Neural cell (in vitro differentiated cells): Measurements from ENCODE around the gene KCNK15. TPM values are rescaled to one million over a fixed set of nuclear protein-coding genes. Genes with fewer than 3 reads are reported as not detected.

ENCODE experiments used
- H2AFZ ChIP-seq: fragments of 200-600, 300-800 bp; sonication (generic), shearing (Covaris generic); 2 replicates; pipeline ENCODE4 v1.6.0; 2014; ENCODE audit warnings: low read depth, mild to moderate bottlenecking, antibody characterized with exemption, low read length, moderate library complexity
- H3F3A ChIP-seq: fragments of 200-600 bp; shearing (Covaris generic); 2 replicates; pipeline ENCODE4 v1.6.1; 2016; ENCODE audit warnings: mild to moderate bottlenecking, moderate library complexity, mixed read lengths, antibody characterized with exemption, low read length; ENCODE audit not compliant: insufficient read depth, poor library complexity, severe bottlenecking
- H3K27ac ChIP-seq: fragments of 200-600, 300-800 bp; sonication (generic), shearing (Covaris generic); 2 replicates; pipeline ENCODE4 v1.5.1; 2014; ENCODE audit warnings: mild to moderate bottlenecking, low read length, moderate library complexity
- H3K27me3 ChIP-seq: fragments of 300-800, 200-600 bp; sonication (generic), shearing (Covaris generic); 2 replicates; pipeline ENCODE4 v1.6.0; 2014; ENCODE audit warnings: mild to moderate bottlenecking, low read depth, low read length, moderate library complexity; ENCODE audit not compliant: insufficient read depth
- H3K36me3 ChIP-seq: fragments of 300-800, 200-600 bp; sonication (generic), shearing (Covaris generic); 2 replicates; pipeline ENCODE4 v1.5.1; 2014; ENCODE audit warnings: mild to moderate bottlenecking, antibody characterized with exemption, low read length, moderate library complexity; ENCODE audit not compliant: insufficient read depth
- H3K4me2 ChIP-seq: fragments of 300-800, 200-600 bp; sonication (generic), shearing (Covaris generic); 2 replicates; pipeline ENCODE4 v1.6.0; 2014; ENCODE audit warnings: mild to moderate bottlenecking, low read length
- H3K4me3 ChIP-seq: fragments of 300-800, 200-600 bp; sonication (generic), shearing (Covaris generic); 2 replicates; pipeline ENCODE4 v1.5.1; 2014; ENCODE audit warnings: mild to moderate bottlenecking, low read length, moderate library complexity
- H3K79me2 ChIP-seq: fragments of 200-600 bp; shearing (Covaris generic); replicated peaks from 2 replicates; pipeline ENCODE4 v1.6.0; 2014; ENCODE audit warnings: mild to moderate bottlenecking, low read length, moderate library complexity; ENCODE audit not compliant: insufficient read depth
- H3K9ac ChIP-seq: fragments of 300-800, 200-600 bp; sonication (generic), shearing (Covaris generic); 2 replicates; pipeline ENCODE4 v1.6.1; 2016; ENCODE audit warnings: mild to moderate bottlenecking, low read length, mixed read lengths
- H3K9me2 ChIP-seq: fragments of 200-600 bp; shearing (Covaris generic); 2 replicates; pipeline ENCODE4 v1.6.1; 2016; ENCODE audit warnings: mild to moderate bottlenecking, low read length, mixed read lengths; ENCODE audit not compliant: insufficient read depth
- H3K9me3 ChIP-seq: fragments of 200-600, 300-800 bp; sonication (generic), shearing (Covaris generic); 2 replicates; pipeline ENCODE4 v1.6.1; 2016; ENCODE audit warnings: mild to moderate bottlenecking, mixed run types, low read length, moderate library complexity, mixed read lengths
- H4K20me1 ChIP-seq: fragments of 200-600 bp; shearing (Covaris generic); 2 replicates; pipeline ENCODE4 v1.6.1; 2016; ENCODE audit warnings: mild to moderate bottlenecking, mixed run types; ENCODE audit not compliant: insufficient read depth
- EP300 ChIP-seq: fragments of 450-650 bp; conservative IDR thresholded peaks from 2 replicates; pipeline ENCODE4 v1.6.1; 2014; ENCODE audit warnings: antibody characterized with exemption, mild to moderate bottlenecking, moderate library complexity; ENCODE audit not compliant: poor library complexity, severe bottlenecking
- EZH2 ChIP-seq: fragments of 200-600, 300-800 bp; shearing (Covaris generic), sonication (generic); IDR thresholded peaks from 2 replicates; pipeline ENCODE4 v1.6.1; 2014; ENCODE audit warnings: antibody characterized with exemption, low read length, borderline replicate concordance, mild to moderate bottlenecking; ENCODE audit not compliant: insufficient read depth, poor library complexity, severe bottlenecking
- MXI1 ChIP-seq: fragments of 450-650 bp; conservative IDR thresholded peaks from 2 replicates; pipeline ENCODE4 v1.6.1; 2014; ENCODE audit warnings: antibody characterized with exemption, mild to moderate bottlenecking; ENCODE audit not compliant: poor library complexity, severe bottlenecking
- POLR2AphosphoS5 ChIP-seq: IDR thresholded peaks from 2 replicates; pipeline ENCODE4 v1.6.1; 2012
- RAD21 ChIP-seq: fragments of 450-650 bp; conservative IDR thresholded peaks from 2 replicates; pipeline ENCODE4 v1.6.1; 2014; ENCODE audit warnings: antibody characterized with exemption, mild to moderate bottlenecking, moderate library complexity
- REST ChIP-seq: IDR thresholded peaks from 2 replicates; pipeline ENCODE4 v1.6.1; 2012; ENCODE audit warnings: borderline replicate concordance
- SMC3 ChIP-seq: fragments of 450-650 bp; conservative IDR thresholded peaks from 2 replicates; pipeline ENCODE4 v1.6.1; 2014; ENCODE audit warnings: antibody characterized with exemption, mild to moderate bottlenecking, moderate library complexity; ENCODE audit not compliant: poor library complexity
- TAF1 ChIP-seq: IDR thresholded peaks from 2 replicates; pipeline ENCODE4 v1.6.1; 2012; ENCODE audit warnings: low read depth
- polyA plus RNA-seq: library from polyadenylated mRNA; depleted of rRNA; stranded (reverse); fragments of >200 nt; gene quantifications from 2 replicates; pipeline ENCODE4 v1.2.3, GENCODE V29; 2014
- TF ChIP-seq, protein P1 (sequence below): fragments of 450-650 bp; IDR thresholded peaks from 2 replicates; pipeline ENCODE4 v1.5.1; 2014; ENCODE audit warnings: antibody characterized with exemption, mild to moderate bottlenecking, moderate library complexity; ENCODE audit not compliant: poor library complexity, severe bottlenecking

KCNK15 gene
- polyA plus RNA-seq, 1 donor from 2014 or later, result not detected

- no peaks in the 10 kb centered on the region for H4K20me1 ChIP-seq
- H3K27me3 ChIP-seq, result no peaks in the 10 kb centered on the region
- no peaks in the 10 kb centered on the region for H3K9me2 ChIP-seq
- TF ChIP-seq MXI1 (no peak), REST (no peak), TAF1 (no peak), POLR2AphosphoS5 (no peak), SMC3 (no peak), RAD21 (no peak), EP300 (no peak), EZH2 (no peak)
- TF ChIP-seq, protein P1, sequence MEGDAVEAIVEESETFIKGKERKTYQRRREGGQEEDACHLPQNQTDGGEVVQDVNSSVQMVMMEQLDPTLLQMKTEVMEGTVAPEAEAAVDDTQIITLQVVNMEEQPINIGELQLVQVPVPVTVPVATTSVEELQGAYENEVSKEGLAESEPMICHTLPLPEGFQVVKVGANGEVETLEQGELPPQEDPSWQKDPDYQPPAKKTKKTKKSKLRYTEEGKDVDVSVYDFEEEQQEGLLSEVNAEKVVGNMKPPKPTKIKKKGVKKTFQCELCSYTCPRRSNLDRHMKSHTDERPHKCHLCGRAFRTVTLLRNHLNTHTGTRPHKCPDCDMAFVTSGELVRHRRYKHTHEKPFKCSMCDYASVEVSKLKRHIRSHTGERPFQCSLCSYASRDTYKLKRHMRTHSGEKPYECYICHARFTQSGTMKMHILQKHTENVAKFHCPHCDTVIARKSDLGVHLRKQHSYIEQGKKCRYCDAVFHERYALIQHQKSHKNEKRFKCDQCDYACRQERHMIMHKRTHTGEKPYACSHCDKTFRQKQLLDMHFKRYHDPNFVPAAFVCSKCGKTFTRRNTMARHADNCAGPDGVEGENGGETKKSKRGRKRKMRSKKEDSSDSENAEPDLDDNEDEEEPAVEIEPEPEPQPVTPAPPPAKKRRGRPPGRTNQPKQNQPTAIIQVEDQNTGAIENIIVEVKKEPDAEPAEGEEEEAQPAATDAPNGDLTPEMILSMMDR, result no peak
- no peak overlapping the region for H3K9ac ChIP-seq
- H3K4me3 ChIP-seq, result no peak overlapping the region
- no peaks in the 10 kb centered on the region for H3K9me3 ChIP-seq
- H3K36me3 ChIP-seq, result no peaks in the 10 kb centered on the region
- H3K4me2 ChIP-seq, result no peak overlapping the region
- H3F3A ChIP-seq, result no peaks in the 10 kb centered on the region
- no peak overlapping the region for H2AFZ ChIP-seq
- H3K79me2 ChIP-seq, result no peaks in the 10 kb centered on the region
- no peak overlapping the region for H3K27ac ChIP-seq
Measured at GRCh38 chr20:44723391-44723790, 22.3 kb upstream of the KCNK15 start.

- H3K4me3 ChIP-seq, result no peak overlapping the region
- H3K36me3 ChIP-seq, result no peaks in the 10 kb centered on the region
- H4K20me1 ChIP-seq, result no peaks in the 10 kb centered on the region
- H3K9me3 ChIP-seq, result no peaks in the 10 kb centered on the region
- H3K9ac ChIP-seq, result no peak overlapping the region
- no peak overlapping the region for H2AFZ ChIP-seq
- no peaks in the 10 kb centered on the region for H3K79me2 ChIP-seq
- no peaks in the 10 kb centered on the region for H3F3A ChIP-seq
- no peak overlapping the region for H3K4me2 ChIP-seq
- TF ChIP-seq POLR2AphosphoS5 (no peak), REST (no peak), EZH2 (no peak), TAF1 (no peak), MXI1 (no peak), SMC3 (no peak), EP300 (no peak)
- TF ChIP-seq, protein P1, result no peak
- no peak overlapping the region for H3K27ac ChIP-seq
- no peaks in the 10 kb centered on the region for H3K27me3 ChIP-seq
- no peaks in the 10 kb centered on the region for H3K9me2 ChIP-seq
Measured at GRCh38 chr20:44723798-44724362, 21.8 kb upstream of the KCNK15 start.
